ENCODE measurements around the gene KMT5B. TPM values are rescaled to one million over a fixed set of nuclear protein-coding genes. Genes with fewer than 3 reads are reported as not detected.

Gene KMT5B
- total and polyA plus RNA-seq, 2 of the 13 experiments (the other 11 are each of a cell fraction or from before 2014, with no cell fraction given): 17.6 to 23.7 TPM

DNA sequence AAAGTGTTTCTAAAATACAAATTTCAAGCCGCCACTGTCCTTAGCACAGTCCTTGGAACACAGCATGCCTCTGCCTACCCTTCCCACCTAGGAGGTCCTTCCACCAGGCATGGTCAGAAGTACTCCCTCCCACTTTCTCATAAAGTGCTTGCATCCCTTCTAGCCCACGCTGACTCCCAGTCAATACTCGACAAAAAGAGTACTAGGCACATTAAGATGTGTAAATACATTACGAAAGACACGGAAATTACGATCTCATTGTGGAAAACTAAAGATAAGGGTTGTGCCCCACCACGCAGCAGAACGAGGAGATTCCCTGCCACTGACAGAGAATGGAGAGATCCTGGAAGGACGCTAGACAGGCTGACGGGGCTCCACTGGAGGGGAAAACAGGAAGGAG lies 105.4 kb downstream of the KMT5B start (continued):
- TF ChIP-seq AHDC1 (CRISPR knock-in tag; IDR thresholded peaks at IDR 0.05; ENCODE audit: borderline replicate concordance) (no peak), ZNF782 (CRISPR knock-in tag; IDR thresholded peaks at IDR 0.05; ENCODE audit: borderline replicate concordance) (no peak), PAX8 (CRISPR knock-in tag; IDR thresholded peaks at IDR 0.05; ENCODE audit: borderline replicate concordance) (no peak), ZNF317 (CRISPR knock-in tag; IDR thresholded peaks at IDR 0.05) (no peak), ETV5 (CRISPR knock-in tag; IDR thresholded peaks at IDR 0.05; ENCODE audit: borderline replicate concordance) (peak; percentile 24; the same call in 1 of the 2 replicates), TERF1 (CRISPR knock-in tag; IDR thresholded peaks at IDR 0.05) (no peak), HOXA3 (CRISPR knock-in tag; IDR thresholded peaks at IDR 0.05) (no peak), PRMT3 (CRISPR knock-in tag; IDR thresholded peaks at IDR 0.05; ENCODE audit: borderline replicate concordance, low read depth) (no peak), MTA1 (CRISPR knock-in tag; IDR thresholded peaks at IDR 0.05; ENCODE audit: borderline replicate concordance) (no peak), NR2F1 (CRISPR knock-in tag; IDR thresholded peaks at IDR 0.05) (no peak), HDAC2 (CRISPR knock-in tag; IDR thresholded peaks at IDR 0.05) (peak; percentile 50; the same call in 1 of the 2 replicates), KDM4B (CRISPR knock-in tag; IDR thresholded peaks at IDR 0.05) (no peak), CREB1 (IDR thresholded peaks at IDR 0.05) (no peak), CREB1 (CRISPR knock-in tag; IDR thresholded peaks at IDR 0.05) (peak; percentile 40; the same call in 1 of the 2 replicates), SRSF4 (IDR thresholded peaks at IDR 0.05; ENCODE audit: low read depth, low read length, poor library complexity, severe bottlenecking) (no peak), ZNF546 (CRISPR knock-in tag; conservative IDR thresholded peaks at IDR 0.05) (no peak)
- TF ChIP-seq, protein P1, sequence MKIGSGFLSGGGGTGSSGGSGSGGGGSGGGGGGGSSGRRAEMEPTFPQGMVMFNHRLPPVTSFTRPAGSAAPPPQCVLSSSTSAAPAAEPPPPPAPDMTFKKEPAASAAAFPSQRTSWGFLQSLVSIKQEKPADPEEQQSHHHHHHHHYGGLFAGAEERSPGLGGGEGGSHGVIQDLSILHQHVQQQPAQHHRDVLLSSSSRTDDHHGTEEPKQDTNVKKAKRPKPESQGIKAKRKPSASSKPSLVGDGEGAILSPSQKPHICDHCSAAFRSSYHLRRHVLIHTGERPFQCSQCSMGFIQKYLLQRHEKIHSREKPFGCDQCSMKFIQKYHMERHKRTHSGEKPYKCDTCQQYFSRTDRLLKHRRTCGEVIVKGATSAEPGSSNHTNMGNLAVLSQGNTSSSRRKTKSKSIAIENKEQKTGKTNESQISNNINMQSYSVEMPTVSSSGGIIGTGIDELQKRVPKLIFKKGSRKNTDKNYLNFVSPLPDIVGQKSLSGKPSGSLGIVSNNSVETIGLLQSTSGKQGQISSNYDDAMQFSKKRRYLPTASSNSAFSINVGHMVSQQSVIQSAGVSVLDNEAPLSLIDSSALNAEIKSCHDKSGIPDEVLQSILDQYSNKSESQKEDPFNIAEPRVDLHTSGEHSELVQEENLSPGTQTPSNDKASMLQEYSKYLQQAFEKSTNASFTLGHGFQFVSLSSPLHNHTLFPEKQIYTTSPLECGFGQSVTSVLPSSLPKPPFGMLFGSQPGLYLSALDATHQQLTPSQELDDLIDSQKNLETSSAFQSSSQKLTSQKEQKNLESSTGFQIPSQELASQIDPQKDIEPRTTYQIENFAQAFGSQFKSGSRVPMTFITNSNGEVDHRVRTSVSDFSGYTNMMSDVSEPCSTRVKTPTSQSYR (CRISPR knock-in tag; IDR thresholded peaks at IDR 0.05; ENCODE audit: borderline replicate concordance): 0 out of 2 replicates have a peak, but pooled peaks have one; percentile 17
- TF ChIP-seq, protein P2, sequence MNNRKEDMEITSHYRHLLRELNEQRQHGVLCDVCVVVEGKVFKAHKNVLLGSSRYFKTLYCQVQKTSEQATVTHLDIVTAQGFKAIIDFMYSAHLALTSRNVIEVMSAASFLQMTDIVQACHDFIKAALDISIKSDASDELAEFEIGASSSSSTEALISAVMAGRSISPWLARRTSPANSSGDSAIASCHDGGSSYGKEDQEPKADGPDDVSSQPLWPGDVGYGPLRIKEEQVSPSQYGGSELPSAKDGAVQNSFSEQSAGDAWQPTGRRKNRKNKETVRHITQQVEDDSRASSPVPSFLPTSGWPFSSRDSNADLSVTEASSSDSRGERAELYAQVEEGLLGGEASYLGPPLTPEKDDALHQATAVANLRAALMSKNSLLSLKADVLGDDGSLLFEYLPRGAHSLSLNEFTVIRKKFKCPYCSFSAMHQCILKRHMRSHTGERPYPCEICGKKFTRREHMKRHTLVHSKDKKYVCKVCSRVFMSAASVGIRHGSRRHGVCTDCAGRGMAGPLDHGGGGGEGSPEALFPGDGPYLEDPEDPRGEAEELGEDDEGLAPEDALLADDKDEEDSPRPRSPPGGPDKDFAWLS (CRISPR knock-in tag; IDR thresholded peaks at IDR 0.05; ENCODE audit: borderline replicate concordance): no peak

Measured in HepG2 (cell line).